HG02763 (cell line): ENCODE measurements around the gene FAM135A.
A peak's percentile ranks its signal among the peaks of the same experiment; 100 is the strongest.
"Not testable (repeated sequence)": the region's sequence is repeated elsewhere in the genome, so short reads cannot be mapped to it uniquely, and the experiment has no call there.

Experiments
- ATAC-seq: cut with Tn5 transposase; IDR thresholded peaks from one replicate; pipeline ENCODE4 v1.9.1; 2021; ENCODE audit warnings: mild to moderate bottlenecking, moderate library complexity; ENCODE audit not compliant: unreplicated experiment

FAM135A gene

DNA sequence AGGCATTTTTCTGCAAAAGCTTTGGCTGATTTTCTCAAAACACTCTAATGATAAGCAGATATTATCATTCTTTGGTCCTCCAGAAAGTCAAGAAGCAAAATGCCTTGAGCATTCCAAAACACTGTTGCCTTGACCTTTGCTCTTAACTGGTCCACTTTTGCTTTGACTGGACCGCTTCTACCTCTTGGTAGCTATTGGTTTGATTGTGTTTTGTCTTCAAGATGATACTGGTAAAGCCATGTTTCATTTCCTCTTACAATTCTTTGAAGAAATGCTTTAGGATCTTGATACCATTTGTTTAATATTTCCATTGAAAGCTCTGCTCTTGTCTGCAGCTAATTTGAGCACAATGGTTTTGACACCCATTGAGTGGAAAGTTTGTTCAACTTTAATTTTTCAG, 117.8 kb downstream of the FAM135A start:
- ATAC-seq: no peak

DNA sequence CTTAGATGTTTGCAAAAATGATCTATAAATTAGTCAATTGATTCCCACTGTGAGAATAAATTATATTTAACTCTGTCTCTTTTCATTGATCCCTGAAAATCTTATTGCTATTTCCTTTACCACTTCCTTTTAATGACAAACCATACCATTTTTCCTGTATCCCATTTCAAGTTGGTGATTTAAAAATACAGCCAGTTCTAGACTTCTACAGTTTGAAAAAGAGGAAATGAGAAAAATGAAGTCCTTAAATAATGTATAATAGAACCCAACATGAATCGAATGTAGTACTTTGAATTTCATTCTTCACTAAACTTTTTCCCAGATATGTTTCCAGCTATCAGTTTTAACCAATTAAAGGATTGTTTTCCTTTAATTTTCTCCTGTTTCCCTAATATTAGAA, 124.0 kb downstream of the FAM135A start:
- ATAC-seq: no peak

DNA sequence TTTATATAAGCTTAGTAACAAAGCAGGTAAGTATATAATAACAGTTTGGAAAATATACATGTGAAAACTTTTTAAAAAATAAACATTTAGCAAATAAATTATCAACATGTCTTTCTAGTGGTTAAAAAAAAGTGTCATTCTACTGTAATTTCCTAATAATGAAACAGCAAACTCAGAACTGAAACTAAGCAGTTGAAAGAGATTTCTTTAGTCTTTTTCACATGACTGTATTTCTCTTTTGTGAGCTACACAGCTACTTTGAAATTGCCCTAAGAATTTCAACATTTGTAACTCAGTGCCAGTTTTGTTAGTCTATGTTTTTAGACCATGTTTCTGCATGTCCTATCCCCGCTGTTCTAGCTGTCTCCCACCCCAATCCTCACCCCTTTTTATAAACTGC, 125.1 kb downstream of the FAM135A start:
- no peak for ATAC-seq

DNA sequence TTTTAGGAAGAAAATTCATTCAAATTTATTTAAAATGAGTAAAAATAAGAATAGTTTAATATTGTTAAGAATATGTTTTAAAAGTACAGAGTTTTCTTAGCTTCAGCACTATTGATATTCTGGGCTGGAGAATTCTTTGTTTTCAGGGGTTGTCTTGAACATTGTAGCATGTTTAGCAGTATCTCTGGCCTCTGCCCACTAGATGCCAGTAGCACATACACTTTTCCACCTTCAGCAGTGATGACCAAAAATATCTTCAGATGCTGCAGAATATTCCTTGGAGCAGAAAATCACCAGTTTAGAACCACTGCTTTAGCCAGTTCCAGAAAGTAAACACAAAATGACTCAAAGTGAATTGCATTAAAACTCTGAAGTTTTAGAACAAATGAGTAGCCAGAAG, 134.0 kb downstream of the FAM135A start:
- ATAC-seq: no peak

DNA sequence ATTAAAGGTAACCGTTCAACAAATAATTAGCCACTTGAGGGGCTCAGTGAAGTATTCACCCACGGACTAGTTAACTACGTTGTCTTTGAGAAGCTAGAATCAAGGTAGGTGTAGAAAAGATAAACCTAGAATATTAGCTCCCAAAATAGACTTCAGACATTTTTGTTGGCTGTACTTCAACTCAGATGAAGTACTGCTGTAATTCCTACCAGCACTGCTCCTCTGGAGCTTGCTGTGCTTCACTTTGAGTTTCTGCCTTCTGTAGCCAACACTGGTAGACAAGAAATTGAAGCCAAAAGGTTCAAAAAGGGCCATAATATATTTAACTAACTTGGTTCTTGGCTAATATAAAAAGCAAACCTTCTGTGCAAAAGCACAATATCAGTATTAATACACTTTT, 134.6 kb downstream of the FAM135A start:
- no peak for ATAC-seq

DNA sequence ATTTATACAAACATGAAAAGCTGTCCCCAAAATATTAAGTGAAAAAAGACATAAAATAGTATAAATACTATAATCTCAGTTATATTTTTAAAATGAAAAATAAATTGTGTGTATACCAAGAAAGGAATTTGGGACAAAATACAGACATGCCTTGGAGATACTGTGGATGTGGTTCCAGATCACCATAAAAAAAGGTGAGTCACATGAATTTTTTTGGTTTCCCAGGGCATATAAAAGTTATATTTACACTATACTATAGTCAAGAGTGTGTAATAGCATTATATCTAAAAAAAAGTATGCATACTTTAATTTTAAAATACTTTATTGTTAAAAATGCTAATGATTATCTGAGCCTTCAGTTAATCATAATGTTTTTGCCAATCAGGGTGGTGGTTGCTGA, 136.0 kb downstream of the FAM135A start:
- no peak for ATAC-seq

DNA sequence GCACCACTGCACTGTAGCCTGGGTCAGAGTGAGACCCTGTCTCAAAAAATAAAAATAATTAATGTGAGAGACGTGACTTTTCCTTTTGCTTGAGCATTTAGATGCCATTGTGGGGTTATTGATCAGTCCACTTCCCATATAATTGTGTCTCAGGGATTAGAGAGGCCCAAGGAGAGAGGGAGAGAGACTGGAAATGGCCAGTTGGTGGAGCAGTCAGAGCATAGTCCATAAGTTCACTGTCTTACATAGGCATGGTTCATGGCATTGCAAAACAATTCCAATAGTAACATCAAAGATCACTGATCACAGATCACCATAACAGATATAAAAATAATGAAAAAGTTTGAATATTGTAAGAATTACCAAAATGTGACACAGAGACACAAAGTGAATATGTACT, 138.3 kb downstream of the FAM135A start:
- ATAC-seq: no peak

DNA sequence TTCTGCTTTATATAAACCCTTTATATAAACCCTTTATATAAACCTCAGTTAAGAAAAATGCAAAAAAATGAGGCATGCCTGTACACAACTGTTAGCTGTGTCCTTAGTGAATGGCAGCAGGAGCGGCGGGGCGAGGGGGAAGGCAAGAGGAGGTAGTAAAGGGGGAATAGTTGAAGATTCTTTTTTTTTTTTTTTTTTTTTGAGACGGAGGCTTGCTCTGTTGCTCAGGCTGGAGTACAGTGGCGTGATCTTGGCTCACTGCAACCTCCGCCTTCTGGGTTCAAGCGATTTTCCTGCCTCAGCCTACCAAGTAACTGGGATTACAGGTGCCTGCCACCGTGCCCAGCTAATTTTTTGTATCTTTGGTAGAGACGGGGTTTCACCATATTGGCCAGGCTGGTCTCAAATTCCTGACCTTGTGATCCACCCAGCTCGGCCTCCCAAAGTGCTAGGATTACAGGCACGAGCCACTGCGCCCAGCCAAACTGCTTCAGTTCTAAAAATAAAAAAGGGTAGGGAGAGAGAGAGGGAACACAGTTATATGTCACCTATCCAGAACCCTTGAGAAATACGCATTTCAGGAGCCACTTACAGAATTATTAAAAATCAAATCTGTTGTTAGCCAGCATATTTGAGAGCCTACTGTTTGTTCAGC, 139.1 kb downstream of the FAM135A start:
- ATAC-seq: not testable (repeated sequence)

DNA sequence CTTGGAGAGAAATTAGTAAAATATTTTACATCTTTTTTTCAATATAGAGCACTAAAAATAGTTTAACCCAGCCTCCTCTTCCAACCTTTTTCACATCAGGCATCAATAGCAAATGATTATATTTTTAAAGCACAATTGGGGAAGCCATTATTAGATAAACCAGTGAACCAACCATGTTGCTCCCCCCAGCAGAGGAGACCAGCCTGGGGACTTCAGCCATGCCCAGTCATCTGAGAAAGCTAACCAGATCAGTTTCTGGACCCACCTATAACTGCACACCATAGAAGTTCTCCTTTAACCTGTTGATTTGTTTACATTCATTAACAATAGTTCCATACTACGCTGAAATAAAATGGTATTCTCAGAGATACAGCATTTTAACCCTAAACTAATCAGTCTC, 139.7 kb downstream of the FAM135A start:
- ATAC-seq: no peak

DNA sequence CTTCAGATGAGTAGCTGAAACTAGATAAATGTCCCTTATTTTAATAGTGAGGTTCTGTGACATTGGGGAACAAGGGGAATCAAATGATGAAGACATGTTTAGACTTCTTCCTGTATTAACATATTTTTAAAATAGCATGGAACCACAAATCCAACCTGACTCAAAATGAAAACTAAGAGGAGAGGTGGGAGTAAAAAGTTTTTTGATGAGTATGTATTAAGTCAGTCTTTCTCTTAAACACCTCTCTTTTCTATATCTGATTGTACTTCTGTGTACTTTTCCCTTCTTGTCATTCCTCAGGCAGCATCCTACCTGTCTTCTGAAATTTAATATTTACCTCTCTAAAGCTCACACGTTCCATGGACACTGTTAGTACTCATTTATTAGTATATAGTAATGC, 144.7 kb downstream of the FAM135A start:
- no peak for ATAC-seq

DNA sequence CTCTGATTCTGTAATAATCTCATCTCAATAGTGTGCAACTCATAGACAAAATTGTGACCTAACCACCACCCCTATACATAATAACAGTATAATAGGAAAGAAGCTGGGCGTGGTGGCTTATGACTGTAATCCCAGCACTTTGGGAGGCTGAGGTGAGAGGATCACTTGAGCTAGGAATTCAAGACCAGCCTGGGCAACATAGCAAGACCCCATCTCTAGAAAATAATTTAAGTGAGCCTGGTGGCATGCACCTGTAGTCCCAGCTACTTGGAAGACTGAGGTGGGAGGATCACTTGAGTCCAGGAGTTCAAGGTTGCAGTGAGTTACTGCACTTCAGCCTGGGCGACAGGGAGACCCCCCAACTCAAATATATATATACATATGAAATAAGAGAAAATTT, 149.1 kb downstream of the FAM135A start:
- ATAC-seq: not testable (repeated sequence)

DNA sequence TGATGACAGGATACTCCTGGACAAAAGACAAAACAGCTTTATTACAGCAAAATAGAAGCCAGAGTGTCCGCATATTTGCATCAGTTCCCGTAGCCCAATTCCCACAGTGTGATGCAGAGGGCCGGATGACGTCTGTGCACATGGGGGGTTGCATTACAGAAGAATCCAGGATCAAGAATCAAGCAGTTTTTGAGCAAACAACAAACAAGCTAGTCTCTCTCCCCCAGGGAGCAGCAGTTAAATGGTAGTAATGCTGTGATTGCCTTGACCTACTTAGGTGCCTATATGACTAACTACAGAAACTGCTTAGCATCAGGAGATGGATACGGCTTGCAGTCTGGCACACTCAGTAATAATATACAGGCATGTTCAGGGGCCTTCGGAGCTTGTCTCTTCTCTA, 150.2 kb downstream of the FAM135A start:
- no peak for ATAC-seq

DNA sequence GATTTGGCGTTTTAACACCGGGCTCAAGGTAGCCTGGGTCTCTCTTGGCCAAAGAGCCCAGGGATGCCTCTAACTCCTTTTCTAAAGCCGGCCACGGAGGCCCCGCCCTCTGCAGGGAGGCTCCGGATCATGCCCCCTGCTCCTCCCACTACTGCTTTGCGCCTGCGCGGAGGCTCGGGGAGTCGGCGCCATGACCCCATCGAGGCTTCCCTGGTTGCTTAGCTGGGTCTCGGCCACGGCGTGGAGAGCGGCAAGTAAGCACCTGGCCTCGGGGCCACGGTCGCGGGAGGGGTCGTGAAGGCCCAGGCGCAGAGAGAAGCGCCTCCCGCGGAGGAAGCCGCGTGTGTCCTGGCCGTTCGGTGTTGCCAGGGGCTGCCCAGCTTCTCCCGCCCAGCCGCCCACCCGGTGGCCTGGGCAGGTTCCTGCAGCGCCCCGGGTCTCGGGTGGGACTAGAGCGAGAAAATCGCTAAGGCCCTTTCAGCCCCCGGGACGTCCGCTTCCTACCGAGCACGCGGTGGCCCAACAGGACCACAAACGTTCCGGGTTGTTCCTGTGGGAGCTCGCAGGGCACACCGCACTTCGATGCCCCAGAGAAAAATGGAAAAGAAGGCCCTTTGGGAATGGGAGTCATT, 153.6 kb downstream of the FAM135A start, which contains the start of gene SDHAF4:
SDHAF4 (plus strand) TSS at position 180 of the 632 bp plus-strand sequence; CDS start at position 191, 11 bp downstream.
- ATAC-seq: peak; percentile 99

DNA sequence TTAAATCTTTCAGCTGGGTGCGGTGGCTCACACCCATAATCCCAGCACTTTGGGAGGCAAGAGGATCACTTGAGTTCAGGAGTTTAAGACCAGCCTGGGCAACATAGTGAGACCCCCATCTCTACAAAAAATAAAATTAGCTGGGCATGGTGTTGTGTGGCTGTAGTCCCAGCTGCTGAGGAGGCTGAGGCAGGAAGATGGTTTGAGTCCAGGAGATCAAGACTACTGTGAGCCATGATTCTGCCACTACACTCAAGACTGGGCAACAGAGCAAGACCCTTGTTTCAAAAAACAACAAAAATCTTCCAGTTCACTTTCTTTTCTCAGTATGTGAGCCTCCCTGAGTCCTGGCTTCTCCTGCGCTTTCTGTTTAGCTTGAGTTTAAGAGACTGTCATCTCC, 161.3 kb downstream of the FAM135A start:
- no peak for ATAC-seq

DNA sequence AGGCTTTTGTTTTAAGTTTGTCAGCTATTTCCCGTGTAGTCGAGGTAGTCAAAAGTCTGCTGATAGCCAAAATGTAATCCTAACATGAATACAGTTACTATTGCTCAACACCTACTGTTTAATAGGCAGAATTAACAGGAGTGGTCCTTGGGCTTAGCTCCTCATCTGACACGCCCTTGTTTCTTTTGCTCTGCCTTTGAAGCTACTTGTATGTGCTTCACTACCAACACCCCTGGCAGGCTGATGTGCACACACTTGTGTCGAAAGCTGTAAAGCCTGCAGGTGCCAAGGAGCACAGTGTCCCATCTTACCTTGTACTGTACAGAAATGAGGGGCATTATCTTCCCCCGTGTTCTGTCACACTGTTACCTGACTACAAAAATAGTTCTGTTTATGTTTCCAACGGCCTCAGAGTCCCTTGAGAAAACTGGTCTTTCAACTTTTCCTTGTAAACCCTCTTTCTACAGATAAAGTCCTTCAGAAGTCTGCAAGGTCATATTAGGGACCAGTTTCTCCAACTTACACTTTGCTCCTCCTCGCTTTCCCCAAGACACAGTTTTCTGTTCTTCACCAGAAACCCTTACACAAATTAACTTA, 162.7 kb downstream of the FAM135A start:
- no peak for ATAC-seq

DNA sequence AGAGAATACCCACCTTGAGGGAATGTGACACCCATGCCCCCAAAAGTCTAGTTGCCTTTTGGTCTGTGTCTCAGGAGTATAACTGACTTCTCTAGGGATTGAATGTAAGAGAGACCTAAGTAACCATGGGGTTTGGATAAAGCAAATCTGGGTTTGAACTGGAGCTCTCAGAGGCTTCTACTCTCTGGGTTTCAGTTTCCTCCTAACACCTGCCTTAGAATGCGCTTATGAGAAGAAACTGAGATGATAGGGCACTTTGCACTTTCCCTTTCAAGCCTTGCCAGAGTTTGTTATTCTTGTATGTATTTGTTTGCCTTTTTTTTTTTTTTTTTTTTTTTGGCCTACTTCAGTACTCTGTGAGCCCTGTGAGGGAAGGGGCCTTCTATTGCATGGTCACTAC, 172.8 kb downstream of the FAM135A start:
- ATAC-seq: peak; percentile 98

DNA sequence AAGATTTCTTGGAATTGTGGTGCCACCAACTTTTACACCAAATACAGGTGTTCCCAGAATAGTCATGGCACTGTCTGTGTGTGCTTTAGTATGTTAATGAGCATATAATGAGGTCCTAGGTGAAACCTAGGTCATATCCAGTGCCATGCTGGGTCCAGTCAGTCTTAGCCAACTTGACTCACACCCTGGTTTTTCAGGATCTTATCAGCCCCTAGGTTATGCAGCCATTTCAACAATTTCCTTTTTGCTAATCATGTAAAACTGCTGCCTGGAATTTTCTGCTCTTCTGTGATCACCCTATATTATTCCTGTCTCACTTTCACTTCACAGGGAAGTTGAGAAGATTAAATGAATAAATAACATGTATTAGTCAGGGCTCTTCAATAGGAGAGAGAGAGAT, 177.1 kb downstream of the FAM135A start:
- no peak for ATAC-seq

DNA sequence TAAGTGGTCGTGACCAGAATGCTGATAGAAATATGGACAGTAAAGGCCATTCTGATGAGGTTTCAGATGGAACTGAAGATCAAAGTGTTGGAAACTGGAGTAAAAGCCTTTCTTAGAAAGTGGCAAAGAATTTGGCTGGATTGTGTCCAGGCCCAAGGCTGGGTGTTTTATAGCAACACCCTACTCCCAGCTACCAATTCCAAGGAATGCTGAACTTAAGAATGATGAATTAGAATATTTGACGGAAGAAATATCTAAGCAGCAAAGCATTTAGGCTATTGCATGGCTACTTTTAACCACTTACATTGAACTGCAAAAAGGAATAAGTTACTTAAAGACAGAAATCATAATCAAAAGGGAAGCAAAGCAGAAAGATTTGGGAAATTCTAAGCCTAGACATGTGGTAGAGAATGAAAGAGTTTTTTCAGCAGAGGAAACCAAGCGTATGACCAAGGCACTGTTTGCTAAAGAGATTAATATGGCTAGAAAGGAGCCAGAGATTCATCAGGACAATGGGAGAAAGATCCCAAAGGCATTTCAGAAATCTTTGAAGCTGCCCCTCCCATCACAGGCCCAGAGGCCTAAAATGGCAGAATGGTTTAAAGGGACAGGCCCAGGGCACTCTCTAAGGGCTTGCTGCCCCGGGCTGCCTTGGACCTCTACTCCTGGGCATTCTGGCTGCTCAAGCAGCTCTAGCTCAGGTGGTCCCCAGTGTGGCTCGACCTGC, 179.2 kb downstream of the FAM135A start:
- ATAC-seq: no peak

DNA sequence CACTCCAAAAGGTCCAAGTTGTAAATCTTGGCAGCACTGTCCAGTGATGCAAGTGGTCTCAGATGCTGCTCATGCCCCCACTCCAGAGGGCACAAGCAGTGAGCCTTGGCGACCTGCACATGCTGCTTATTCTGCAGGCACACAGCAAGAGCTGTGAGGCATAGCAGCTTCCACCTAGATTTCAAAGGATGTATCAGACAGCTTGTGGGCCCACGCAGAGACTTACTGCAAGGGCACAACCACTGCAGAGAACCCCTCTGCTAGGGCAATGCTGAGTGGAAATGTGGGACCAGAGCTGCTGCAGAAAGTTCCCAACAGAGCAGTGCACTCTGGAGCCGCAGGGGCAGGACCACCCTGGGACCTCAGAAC, 179.8 kb downstream of the FAM135A start:
- ATAC-seq: no peak

DNA sequence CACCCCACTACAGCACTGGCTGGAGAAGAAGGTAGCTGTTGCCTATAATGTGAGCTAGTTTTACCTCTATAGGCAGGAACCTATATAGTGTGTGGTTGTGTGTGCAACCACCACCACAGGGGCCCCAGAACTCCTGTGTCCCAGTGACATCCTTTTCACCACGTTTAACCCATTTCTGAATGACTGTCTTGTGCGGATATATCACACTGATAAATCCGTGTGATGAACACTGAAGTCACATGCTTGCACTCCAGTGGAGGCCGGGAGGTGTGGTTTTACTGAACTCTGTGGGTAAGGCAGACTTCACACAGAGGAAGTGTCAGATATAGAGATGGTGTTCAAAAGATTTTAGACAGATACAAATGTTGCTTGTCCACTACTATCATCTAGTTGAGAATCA, 185.9 kb downstream of the FAM135A start:
- ATAC-seq: no peak

DNA sequence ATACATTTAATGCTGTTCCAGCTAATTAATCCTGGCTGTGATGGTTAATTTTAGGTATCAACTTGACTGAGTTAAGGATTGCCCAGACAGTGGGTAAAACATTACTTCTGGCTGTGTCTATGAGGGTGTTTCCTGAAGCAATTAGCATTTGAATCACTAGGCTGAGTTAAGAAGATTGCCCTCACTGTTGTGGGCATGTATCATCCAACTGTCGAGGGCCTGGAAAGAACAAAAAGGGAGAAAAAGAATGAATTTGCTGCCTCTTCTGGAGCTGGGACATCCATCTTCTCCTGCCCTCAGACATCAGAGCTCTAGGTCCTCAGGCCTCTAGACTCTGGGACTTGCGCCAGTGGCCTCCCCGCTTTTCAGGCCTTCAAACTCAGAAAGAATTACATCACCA, 187.7 kb downstream of the FAM135A start:
- ATAC-seq: no peak

DNA sequence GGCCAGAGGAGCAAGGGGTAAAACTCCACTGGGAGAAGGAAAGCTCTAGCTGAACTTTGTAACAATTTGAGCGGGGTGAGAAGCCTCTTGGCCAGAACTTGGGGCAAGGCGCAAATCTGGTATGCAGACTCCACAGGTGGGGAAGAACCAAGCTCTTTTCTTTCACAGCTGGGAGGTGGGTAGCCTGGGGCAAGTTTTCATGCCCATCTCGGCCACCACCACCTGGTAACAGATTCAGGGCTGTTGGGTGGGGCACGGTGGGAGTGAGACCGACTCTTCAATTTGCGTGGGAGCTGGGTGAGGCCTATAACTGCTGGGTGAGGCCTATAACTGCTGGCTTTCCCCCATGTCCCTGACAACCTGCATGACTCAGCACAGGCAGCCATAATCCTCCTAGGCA, 190.9 kb downstream of the FAM135A start:
- no peak for ATAC-seq
